ENCODE data around the gene PCCA.

DNA sequence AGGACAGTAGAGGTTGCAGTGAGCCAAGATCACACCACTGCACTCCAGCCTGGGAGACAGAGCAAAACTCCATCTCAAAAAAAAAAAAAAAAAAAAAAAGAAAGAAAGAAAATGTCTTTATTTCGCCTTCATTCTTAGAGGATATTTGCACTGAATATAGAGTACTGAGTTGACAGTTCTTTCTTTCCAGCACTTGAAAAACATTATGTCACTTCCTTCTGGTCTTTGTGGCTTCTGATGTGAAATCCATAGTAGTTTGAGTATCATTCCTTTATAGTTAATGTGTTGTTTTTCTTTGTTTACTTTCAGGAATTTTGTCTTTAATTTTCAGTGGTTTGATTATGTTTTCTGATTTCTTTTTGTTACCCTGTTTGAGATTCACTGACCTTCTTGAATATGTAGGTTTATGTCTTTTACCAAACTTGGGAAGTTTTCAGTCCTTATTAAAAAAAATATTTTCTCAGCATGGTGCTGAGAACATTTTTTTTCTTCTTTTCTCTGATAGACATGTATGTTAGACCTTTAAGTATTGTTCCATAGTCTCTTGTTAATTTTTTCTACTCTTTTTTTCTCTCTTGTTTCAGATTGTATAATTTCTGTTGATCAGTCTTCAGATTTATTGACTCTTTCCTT, 50.1 kb downstream of the PCCA start:
- TF ChIP-seq CTCF (IDR thresholded peaks at IDR 0.05) (no peak), EP300 (IDR thresholded peaks at IDR 0.05) (no peak)
